ENCODE measurements around the gene CCDC28A.
"Not testable (repeated sequence)": the region's sequence is repeated elsewhere in the genome, so short reads cannot be mapped to it uniquely, and the experiment has no call there.

CCDC28A gene

DNA sequence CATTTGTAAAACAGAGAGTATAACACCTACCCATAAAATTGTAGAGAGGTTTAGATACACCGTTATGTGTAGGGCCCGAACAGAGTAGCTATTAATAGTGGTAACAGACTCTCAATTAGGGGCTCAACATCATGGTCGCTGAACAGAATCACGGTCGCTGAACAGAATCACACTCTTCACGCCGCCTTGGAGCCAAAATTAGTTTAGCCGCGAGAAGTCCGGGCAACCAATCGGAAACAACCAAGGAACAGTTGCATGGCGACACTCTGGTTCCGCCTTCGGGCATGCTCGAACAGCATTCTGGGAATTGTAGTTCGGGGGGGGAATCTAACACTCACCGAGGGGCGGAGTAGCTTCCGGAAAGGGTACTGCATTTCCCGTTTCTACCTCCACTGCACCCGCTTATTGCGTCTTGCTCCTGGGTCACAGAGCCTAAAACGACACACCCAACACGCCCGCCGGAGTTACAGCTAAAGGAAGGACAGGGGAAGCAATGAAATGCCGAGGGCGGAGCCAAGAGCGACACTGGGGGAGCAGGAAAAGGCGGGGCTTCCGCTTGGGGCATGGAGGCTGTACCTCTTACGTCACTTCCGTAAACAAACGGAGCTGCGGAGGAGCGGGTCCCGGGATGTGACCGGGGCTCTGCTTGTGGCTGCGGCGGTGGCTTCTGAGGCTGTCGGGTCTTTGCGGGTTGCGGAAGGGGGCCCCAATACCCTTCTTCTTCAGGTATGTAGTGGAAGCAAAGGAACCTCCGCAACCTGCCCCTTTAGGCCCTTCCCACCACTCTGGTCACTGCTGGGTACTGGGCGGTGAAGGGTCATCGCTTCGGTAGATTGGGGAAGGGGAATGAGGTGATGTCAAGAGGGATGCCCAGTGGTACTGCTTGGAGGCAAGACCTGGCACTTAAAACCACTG, at the start of gene CCDC28A:
Gene CCDC28A, plus strand, starts transcription at position 593 of the 915 bp plus-strand sequence. CDS start 2,352 bp downstream, outside the sequence.
- peak; percentile 92 for DNase-seq (ENCODE audit: low spot score)

- DNase-seq (ENCODE audit: low spot score): no peak
Observed at GRCh38 chr6:138724015-138724414, 49.6 kb upstream of the CCDC28A start.

GRCh38 chr6:138726066-138726756, 47.4 kb upstream of the CCDC28A start:
- DNase-seq (ENCODE audit: low spot score): no peak

- DNase-seq (ENCODE audit: low spot score): no peak
Observed at GRCh38 chr6:138726757-138727097, 46.8 kb upstream of the CCDC28A start.

DNA sequence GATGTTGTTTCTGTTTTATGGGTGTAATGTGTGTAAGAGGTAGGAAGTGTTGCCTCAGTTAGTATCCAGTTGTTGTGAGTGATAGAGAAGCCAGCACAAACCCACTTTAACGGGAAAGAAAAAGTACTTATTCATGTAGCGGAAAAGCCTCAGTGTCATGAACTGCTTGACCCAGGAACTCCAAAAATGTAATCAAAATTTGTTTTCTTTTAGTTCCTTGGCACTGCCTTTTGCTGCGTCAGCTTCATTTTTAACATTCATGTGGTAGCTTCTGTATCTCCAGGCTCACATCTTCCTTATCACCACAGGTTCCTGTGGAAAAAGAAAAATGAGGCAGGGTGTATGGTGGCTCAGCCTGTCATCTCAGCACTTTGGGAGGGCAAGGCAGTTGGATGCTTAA, 46.4 kb upstream of the CCDC28A start:
- DNase-seq (ENCODE audit: low spot score): no peak

DNA sequence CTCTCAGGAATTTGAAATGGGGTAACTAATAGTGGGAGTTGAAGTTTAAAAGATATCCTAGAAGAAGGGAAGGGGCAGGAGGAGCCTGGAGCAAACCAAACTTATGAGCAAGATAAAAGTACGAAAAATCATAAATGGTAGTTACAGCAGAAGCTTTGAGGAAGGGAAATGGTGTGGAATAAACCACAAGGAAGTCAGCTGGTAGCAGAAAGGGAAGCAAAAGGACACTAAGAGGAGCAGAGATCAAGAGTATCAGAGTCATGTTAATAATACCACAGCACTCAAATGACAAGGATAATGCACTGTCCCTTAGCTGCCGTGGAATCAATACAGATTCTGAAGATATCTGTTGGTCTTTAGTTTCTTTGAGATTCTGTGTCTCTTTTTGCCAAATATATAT, 44.9 kb upstream of the CCDC28A start:
- no peak for DNase-seq (ENCODE audit: low spot score)

GRCh38 chr6:138730037-138730436, 43.5 kb upstream of the CCDC28A start:
- DNase-seq (ENCODE audit: low spot score): not testable (repeated sequence)

DNA sequence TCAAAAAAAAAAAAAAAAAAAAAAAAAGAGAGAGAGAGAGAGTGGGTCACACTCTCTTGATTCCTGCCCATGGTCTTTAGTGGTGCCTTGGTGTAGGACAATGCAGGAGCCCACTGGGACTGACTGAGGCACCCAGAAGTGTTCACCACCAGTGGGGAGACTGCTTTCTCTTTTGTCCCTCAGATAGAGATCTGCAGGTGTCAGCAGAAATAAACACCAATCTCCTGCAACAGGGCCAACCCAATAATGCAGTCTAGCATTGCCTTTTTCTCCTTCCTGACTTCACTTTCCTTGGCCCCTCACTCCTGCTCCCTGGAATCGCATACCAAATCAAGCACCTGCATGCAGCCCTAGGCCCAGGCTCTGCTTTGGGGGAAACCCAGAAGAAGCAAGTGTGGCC, 39.0 kb upstream of the CCDC28A start:
- no peak for DNase-seq (ENCODE audit: low spot score)

DNA sequence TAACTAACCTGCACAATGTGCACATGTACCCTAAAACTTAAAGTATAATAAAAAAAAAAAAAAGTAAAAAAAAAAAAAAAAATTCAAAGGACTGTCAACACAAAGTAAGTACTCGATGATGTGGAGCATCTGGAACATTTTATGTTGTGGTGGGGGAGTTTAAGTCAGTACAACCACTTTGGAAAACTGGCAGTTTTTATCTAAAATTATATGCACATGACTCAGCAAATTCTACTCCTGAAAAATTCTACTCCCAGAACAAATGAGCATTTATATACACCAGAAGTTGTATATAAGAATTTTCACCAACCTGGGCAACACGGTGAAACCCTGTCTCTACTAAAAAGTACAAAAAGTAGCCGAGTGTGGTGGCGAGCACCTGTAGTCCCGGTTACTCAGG, 36.9 kb upstream of the CCDC28A start:
- DNase-seq (ENCODE audit: low spot score): no peak

- DNase-seq (ENCODE audit: low spot score): no peak
Observed at GRCh38 chr6:138752017-138752416, 21.6 kb upstream of the CCDC28A start.

DNA sequence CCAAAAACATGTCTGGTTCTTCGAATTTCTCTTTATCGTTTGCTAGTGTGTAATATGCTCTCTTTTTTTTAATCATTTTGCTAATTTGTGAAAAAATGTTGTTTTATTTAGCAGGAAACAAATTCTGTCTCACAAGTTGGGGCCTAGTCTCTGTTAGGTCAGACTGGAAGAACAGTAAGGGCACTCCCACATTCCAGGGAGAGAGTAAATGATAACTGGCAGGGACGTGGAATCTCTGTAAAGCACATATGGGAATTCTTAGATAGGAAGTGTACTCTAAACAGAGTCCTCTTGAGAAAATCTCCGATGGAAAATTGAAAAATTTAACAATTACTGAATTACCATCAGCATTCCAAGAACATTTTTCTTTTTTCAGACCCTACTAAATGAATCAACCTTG, 16.4 kb upstream of the CCDC28A start:
- no peak for DNase-seq (ENCODE audit: low spot score)

DNA sequence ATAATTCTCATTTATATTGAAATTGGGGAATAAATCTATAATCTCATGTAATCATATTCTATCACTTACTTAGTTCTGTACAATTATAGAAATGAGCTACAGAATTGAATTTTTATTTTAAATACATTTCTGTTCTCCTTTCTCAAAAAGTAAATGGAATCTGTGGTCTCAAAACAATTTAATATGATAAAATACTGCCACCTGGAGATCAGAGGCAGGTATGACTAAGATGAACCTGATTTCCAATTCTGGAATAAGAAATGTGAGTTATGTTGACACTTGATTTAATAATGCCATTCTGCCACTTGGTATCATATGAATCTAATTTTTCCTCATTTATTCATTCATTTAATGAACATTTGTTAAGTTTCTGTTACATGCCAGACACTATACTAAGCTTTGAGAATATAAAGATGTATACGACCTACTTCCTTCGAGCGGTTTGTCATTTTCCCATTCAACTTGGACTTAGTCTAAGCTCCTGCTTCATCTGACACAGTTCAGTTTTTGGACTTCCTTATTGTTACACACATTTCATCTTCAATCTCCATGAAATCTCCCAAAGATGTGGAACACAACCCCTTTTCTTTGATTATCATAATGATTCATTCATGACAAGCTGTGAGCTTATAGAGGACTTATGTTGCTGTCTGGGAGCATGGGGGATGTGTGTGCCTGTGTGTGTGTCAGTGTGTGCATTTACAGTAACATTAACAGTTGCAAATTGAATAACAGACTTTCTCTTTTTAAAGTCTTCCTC, 7.5 kb upstream of the CCDC28A start:
- DNase-seq (ENCODE audit: low spot score): peak; percentile 28

- no peak for DNase-seq (ENCODE audit: low spot score)
Observed at GRCh38 chr6:138769102-138769676, 4.4 kb upstream of the CCDC28A start.

GRCh38 chr6:138772596-138773176, 883 bp upstream of the CCDC28A start:
- no peak for DNase-seq (ENCODE audit: low spot score)

DNA sequence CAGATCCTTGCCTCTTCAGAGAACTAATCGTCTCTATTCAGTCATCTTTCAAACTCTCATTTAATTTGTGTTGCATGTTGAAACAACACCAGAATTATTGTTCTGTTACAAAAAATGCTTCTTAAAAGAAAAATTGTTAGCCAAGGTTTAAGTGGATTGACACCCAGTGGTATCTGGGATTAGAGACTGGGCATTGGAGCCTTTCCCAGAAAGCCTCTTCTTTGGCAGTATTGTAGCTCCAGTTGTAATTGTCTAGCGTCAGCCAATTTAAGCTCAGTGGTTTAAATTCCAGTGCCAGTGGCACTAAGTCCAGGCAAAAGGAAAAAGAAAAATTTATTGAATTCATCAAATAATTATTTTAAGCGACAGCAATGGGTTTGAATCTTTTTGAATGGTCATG, 801 bp downstream of the CCDC28A start:
- no peak for DNase-seq (ENCODE audit: low spot score)

- no peak for DNase-seq (ENCODE audit: low spot score)
Observed at GRCh38 chr6:138776659-138777058, 3.1 kb downstream of the CCDC28A start.

DNA sequence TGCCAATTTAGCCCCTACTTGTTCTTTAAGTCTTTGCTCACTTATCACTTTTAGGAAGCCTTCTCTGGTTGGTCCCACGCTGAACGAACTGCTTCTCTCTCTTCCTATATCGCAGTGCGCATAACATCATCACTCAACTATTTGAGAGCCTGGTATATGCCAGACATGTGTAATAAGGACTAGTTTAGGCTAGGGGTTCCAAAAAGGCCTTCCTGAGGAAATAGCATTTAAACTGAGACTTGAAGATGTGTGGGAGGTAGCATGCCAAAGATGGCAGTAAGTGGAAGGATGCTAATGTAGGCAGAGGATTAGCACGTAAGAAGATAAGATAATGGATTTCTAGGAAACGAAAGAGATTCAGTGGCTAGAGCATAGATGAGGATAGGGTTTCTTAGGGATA, 4.8 kb downstream of the CCDC28A start:
- DNase-seq (ENCODE audit: low spot score): no peak

- no peak for DNase-seq (ENCODE audit: low spot score)
Observed at GRCh38 chr6:138782243-138782642, 8.7 kb downstream of the CCDC28A start.

DNA sequence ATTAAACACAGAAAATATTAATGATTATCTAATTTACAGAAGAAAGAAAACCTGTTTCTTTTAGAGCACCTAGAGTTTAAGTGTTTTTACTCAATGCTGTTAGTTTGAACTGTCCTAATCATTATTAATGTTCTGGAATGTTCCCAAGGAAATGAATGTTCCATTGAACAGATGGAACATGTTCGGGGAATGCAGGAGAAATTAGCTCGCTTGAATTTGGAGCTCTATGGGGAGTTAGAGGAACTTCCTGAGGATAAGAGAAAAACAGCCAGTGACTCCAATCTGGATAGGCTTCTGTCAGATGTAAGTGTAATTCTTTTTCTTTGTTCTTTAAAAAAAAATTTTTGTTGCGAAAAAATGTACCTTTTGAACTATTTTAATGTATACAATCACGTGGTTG, 11.5 kb downstream of the CCDC28A start:
- DNase-seq (ENCODE audit: low spot score): no peak

DNA sequence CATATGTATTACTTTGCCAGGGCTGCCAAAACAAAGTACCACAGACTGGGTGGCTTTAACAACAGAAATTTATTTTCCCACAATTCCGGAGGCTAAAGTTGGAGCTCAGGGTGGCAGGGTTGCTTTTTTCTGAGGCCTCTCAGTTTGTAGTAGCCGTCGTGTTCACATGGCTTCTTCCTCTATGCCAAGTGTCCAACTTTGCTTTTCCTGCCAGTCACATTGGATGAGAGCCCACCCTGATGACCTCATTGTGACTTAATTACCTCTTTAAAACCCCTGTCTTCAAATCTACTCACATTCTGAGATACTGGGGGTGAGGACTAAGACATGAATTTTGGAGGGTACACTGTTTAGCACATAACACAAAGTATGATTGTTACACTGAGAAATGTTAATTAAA, 12.4 kb downstream of the CCDC28A start:
- DNase-seq (ENCODE audit: low spot score): no peak

GRCh38 chr6:138787138-138787537, 13.6 kb downstream of the CCDC28A start:
- no peak for DNase-seq (ENCODE audit: low spot score)
